Measurements from ENCODE around the gene CASP1. TPM values are rescaled to one million over a fixed set of nuclear protein-coding genes. Genes with fewer than 3 reads are reported as not detected.

CASP1 gene
- total RNA-seq, 1 donor from 2014 or later: not detected

GRCh38 chr11:104997288-104997687 lies 37.7 kb downstream of the CASP1 start:
- Mint-ChIP-seq H3K4me1 (ENCODE audit: low read depth, unreplicated experiment) (no peaks in the 10 kb centered on the region), H3K9me3 (ENCODE audit: unreplicated experiment) (no peaks in the 10 kb centered on the region), H3K27me3 (ENCODE audit: unreplicated experiment) (no peaks in the 10 kb centered on the region), H3K36me3 (ENCODE audit: unreplicated experiment) (no peaks in the 10 kb centered on the region), H3K4me3 (ENCODE audit: unreplicated experiment) (no peak overlapping the region), H3K27ac (ENCODE audit: unreplicated experiment) (no peak overlapping the region)
- TF ChIP-seq CTCF (IDR thresholded peaks at IDR 0.05; ENCODE audit: partially characterized antibody, unreplicated experiment): no peak
- DNase-seq: no peak

GRCh38 chr11:104995001-104995408 lies 39.9 kb downstream of the CASP1 start:
- Mint-ChIP-seq H3K36me3 (ENCODE audit: unreplicated experiment) (no peaks in the 10 kb centered on the region), H3K4me1 (ENCODE audit: low read depth, unreplicated experiment) (no peaks in the 10 kb centered on the region), H3K4me3 (ENCODE audit: unreplicated experiment) (no peak overlapping the region), H3K27ac (ENCODE audit: unreplicated experiment) (no peak overlapping the region), H3K27me3 (ENCODE audit: unreplicated experiment) (no peaks in the 10 kb centered on the region), H3K9me3 (ENCODE audit: unreplicated experiment) (no peaks in the 10 kb centered on the region)
- DNase-seq: no peak
- TF ChIP-seq CTCF (IDR thresholded peaks at IDR 0.05; ENCODE audit: partially characterized antibody, unreplicated experiment): no peak

GRCh38 chr11:104992781-104993180 lies 42.2 kb downstream of the CASP1 start:
- H3K4me1 Mint-ChIP-seq (ENCODE audit: low read depth, unreplicated experiment): no peaks in the 10 kb centered on the region
- H3K27me3 Mint-ChIP-seq (ENCODE audit: unreplicated experiment): no peaks in the 10 kb centered on the region
- TF ChIP-seq CTCF (IDR thresholded peaks at IDR 0.05; ENCODE audit: partially characterized antibody, unreplicated experiment): no peak
- no peaks in the 10 kb centered on the region for H3K9me3 Mint-ChIP-seq (ENCODE audit: unreplicated experiment)
- DNase-seq: no peak
- H3K27ac Mint-ChIP-seq (ENCODE audit: unreplicated experiment): no peak overlapping the region
- no peak overlapping the region for H3K4me3 Mint-ChIP-seq (ENCODE audit: unreplicated experiment)
- no peaks in the 10 kb centered on the region for H3K36me3 Mint-ChIP-seq (ENCODE audit: unreplicated experiment)

- H3K27me3 Mint-ChIP-seq (ENCODE audit: unreplicated experiment): no peaks in the 10 kb centered on the region
- no peak for DNase-seq
- H3K4me3 Mint-ChIP-seq (ENCODE audit: unreplicated experiment): no peak overlapping the region
- no peak for TF ChIP-seq CTCF (IDR thresholded peaks at IDR 0.05; ENCODE audit: partially characterized antibody, unreplicated experiment)
- no peak overlapping the region for H3K27ac Mint-ChIP-seq (ENCODE audit: unreplicated experiment)
- no peaks in the 10 kb centered on the region for H3K36me3 Mint-ChIP-seq (ENCODE audit: unreplicated experiment)
- H3K9me3 Mint-ChIP-seq (ENCODE audit: unreplicated experiment): no peaks in the 10 kb centered on the region
- no peaks in the 10 kb centered on the region for H3K4me1 Mint-ChIP-seq (ENCODE audit: low read depth, unreplicated experiment)
Measured at GRCh38 chr11:104991994-104992393, 43.0 kb downstream of the CASP1 start.

GRCh38 chr11:104984808-104985207 lies 50.1 kb downstream of the CASP1 start:
- Mint-ChIP-seq H3K27ac (ENCODE audit: unreplicated experiment) (no peak overlapping the region), H3K9me3 (ENCODE audit: unreplicated experiment) (no peaks in the 10 kb centered on the region), H3K4me1 (ENCODE audit: low read depth, unreplicated experiment) (no peaks in the 10 kb centered on the region), H3K4me3 (ENCODE audit: unreplicated experiment) (no peak overlapping the region), H3K36me3 (ENCODE audit: unreplicated experiment) (no peaks in the 10 kb centered on the region), H3K27me3 (ENCODE audit: unreplicated experiment) (no peaks in the 10 kb centered on the region)
- no peak for TF ChIP-seq CTCF (IDR thresholded peaks at IDR 0.05; ENCODE audit: partially characterized antibody, unreplicated experiment)
- no peak for DNase-seq

Data from glutamatergic neuron (in vitro differentiated cells).